Activated CD4-positive, alpha-beta memory T cell treated with anti-CD3 and anti-CD28 coated beads, Interleukin-2, amount 10 ng/mL, durations not matched to agents 7 days and 5 days (primary cell): ENCODE results near the gene ACAN. TPM values are rescaled to one million over a fixed set of nuclear protein-coding genes. Genes with fewer than 3 reads are reported as not detected.

ENCODE experiments used
- CTCF ChIA-PET: fragments of 350-600 bp; sonication (Branson Sonifier 250); formaldehyde crosslinking; loops from one replicate; lab custom pipeline; 2021; ENCODE audit warnings: antibody characterized with exemption, inconsistent platforms; lab: Charles Lee
- POLR2A ChIA-PET: fragments of 350-600 bp; sonication (Branson Sonifier 250); formaldehyde crosslinking; loops from one replicate; lab custom pipeline; 2021; ENCODE audit warnings: antibody characterized with exemption; lab: Charles Lee
- DNase-seq: peaks from one replicate; pipeline ENCODE4 v3.0.0-alpha.2; 2020
- H3K27ac Mint-ChIP-seq: one replicate; pipeline ENCODE4 v1.8.0; 2021; ENCODE audit warnings: mild to moderate bottlenecking, mixed read lengths
- H3K27me3 Mint-ChIP-seq: one replicate; pipeline ENCODE4 v1.8.0; 2021; ENCODE audit warnings: mixed read lengths
- H3K36me3 Mint-ChIP-seq: one replicate; pipeline ENCODE4 v1.8.0; 2021; ENCODE audit warnings: low read depth, mixed read lengths
- H3K4me1 Mint-ChIP-seq: one replicate; pipeline ENCODE4 v1.8.0; 2021; ENCODE audit warnings: mixed read lengths
- H3K4me3 Mint-ChIP-seq: one replicate; pipeline ENCODE4 v1.8.0; 2021; ENCODE audit warnings: mild to moderate bottlenecking, mixed read lengths
- H3K9me3 Mint-ChIP-seq: one replicate; pipeline ENCODE4 v1.8.0; 2021; ENCODE audit warnings: mixed read lengths
- total RNA-seq, 2 experiments: library from RNA; stranded (reverse); gene quantifications; one replicate each; pipeline ENCODE4 v1.2.3, GENCODE V29; 2021

ACAN gene
- total RNA-seq, 2 experiments from 2014 or later, result not detected

DNA sequence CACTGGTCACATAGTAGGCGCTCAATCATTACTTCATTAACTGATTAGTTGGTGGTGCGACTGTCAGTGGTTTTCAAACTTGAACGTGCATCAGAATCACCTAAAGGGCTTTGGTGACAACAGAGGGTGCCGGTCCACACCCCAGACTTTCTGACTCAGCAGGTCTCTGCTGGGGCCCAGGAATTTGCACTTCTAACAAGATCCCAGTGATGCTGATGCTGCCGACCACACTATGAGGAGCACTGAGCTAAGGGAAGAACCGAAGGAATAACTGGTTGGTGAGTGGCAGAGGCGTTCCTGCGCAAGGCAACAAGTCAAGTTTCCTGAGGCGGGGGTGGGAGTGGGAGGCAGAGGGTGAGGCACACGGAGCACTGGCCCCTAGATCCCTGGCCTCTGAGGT is 73.3 kb downstream of the ACAN start:
- CTCF ChIA-PET, result no interaction called here
- POLR2A ChIA-PET, result no interaction called here
- DNase-seq, result no peak
- no peaks in the 10 kb centered on the region for H3K4me1 Mint-ChIP-seq
- no peak overlapping the region for H3K27ac Mint-ChIP-seq
- H3K36me3 Mint-ChIP-seq, result peaks cover 9% of the 10 kb centered on the region
- H3K27me3 Mint-ChIP-seq, result no peaks in the 10 kb centered on the region
- H3K9me3 Mint-ChIP-seq, result no peaks in the 10 kb centered on the region
- H3K4me3 Mint-ChIP-seq, result no peak overlapping the region

DNA sequence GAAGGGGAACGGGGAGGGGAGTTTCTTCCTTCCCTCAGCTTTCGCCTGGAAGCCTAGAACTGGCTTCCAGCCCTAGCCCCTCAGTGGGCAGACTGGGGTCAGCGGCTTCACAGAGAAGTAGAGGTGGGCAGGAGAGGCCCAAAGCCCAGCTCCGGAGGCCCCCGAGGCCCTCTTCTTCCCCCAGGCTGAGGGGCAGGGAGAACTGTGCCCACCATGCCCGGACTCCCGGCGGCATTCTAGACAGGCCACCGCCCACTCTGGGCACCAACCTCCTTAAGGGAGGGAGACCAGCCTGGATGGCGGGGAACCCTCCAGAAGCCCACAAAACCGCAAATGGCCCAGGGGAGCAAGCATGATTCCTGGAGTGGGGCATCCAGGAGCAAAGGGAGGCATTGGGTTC is 74.2 kb downstream of the ACAN start:
- no peak for DNase-seq
- ChIA-PET CTCF (interaction anchor here (0.8 to 2.4 kb wide), 3 partner anchors 15 to 27 kb away, joined by 3 to 19 read pairs (median 8); no protein-coding TSS in a partner anchor), POLR2A (no interaction called here)
- no peaks in the 10 kb centered on the region for H3K27me3 Mint-ChIP-seq
- no peak overlapping the region for H3K27ac Mint-ChIP-seq
- no peaks in the 10 kb centered on the region for H3K4me1 Mint-ChIP-seq
- H3K4me3 Mint-ChIP-seq, result no peak overlapping the region
- H3K9me3 Mint-ChIP-seq, result no peaks in the 10 kb centered on the region
- H3K36me3 Mint-ChIP-seq, result peaks cover 9% of the 10 kb centered on the region

GRCh38 chr15:88877906-88878305 is 74.7 kb downstream of the ACAN start:
- Mint-ChIP-seq H3K36me3 (peaks cover 9% of the 10 kb centered on the region), H3K27ac (no peak overlapping the region), H3K27me3 (no peaks in the 10 kb centered on the region), H3K4me3 (no peak overlapping the region), H3K9me3 (no peaks in the 10 kb centered on the region), H3K4me1 (no peaks in the 10 kb centered on the region)
- CTCF ChIA-PET, result interaction anchor here (0.8 to 2.4 kb wide), 6 partner anchors 8 to 253 kb away, joined by 3 to 19 read pairs (median 6); no protein-coding TSS in a partner anchor
- no peak for DNase-seq
- POLR2A ChIA-PET, result no interaction called here

DNA sequence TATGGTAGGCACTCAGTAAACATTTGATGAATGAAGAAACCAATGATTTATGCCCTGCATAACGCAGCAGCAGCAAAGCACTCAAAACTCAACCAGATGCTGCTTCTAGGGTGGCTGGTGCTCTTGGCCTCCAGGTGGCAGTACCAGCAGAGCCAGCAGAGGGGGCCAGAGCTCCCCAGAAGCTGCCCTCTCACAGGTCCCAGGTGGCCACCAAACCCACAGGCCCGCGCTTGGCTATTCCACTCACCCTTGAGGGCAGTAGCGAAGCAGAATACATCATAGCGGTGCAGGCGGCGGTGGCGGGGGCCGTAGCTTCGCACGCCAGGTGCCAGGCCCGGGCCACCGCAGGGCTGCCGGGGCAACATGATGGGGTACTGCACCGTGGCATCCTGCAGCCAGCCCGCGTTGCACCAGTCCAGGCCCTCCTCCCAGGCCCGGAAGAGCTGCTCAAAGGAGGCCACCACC is 75.5 kb downstream of the ACAN start:
- POLR2A ChIA-PET, result no interaction called here

DNA sequence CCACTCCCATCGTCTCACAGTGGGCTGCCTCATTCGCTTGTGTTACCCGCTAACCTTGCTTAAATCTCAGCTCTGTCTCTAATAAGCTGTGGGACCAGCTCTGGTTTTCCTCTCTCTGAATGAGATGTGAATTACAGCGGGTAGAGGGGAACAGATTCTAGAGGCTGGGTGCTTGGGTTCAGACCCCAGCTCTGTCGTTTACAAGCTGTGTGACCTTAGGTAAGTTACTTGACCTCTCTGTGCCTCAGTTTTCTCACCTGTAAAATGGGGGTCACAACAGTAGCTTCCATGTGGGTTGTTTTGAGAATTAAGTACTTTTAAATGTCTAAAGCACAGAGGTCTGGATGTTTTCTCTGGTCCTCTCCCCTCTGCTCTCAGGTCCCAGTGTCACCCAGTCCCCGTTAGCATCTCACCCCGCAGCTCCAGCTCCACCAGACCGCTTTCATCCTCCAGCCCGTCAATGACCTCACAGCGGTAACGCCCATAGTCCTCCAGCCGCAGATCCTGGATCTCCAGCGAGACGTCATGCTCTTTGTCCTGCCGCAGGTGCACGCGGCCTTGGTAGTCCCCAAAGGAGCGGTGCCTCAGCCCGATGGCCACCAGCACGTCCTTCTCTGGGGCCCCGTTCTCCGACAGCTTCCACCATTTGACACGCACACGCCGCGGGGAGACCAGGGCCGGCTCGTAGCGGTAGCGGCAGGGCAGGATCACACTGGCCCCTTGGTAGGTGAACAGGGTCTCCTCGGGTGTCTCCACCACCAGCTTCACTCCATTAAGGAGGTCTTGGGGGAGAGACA is 77.9 kb downstream of the ACAN start:
- H3K4me3 Mint-ChIP-seq, result no peak overlapping the region
- H3K4me1 Mint-ChIP-seq, result no peaks in the 10 kb centered on the region
- DNase-seq, result no peak
- no peaks in the 10 kb centered on the region for H3K9me3 Mint-ChIP-seq
- peaks cover 18% of the 10 kb centered on the region for H3K36me3 Mint-ChIP-seq
- ChIA-PET POLR2A (no interaction called here), CTCF (interaction anchor here (0.8 to 1.6 kb wide), 6 partner anchors 9 to 326 kb away, joined by 3 to 6 read pairs (median 4); partner anchors contain the start of gene HAPLN3)
- H3K27me3 Mint-ChIP-seq, result no peaks in the 10 kb centered on the region
- H3K27ac Mint-ChIP-seq, result no peak overlapping the region

More for the DNA sequence above, 75.5 kb downstream of the ACAN start:
- no peaks in the 10 kb centered on the region for H3K9me3 Mint-ChIP-seq
- H3K4me3 Mint-ChIP-seq, result no peak overlapping the region
- H3K27ac Mint-ChIP-seq, result no peak overlapping the region
- H3K4me1 Mint-ChIP-seq, result no peaks in the 10 kb centered on the region
- H3K36me3 Mint-ChIP-seq, result peaks cover 13% of the 10 kb centered on the region
- CTCF ChIA-PET, result interaction anchor here (0.6 to 2.4 kb wide), 12 partner anchors 9 to 375 kb away, joined by 3 to 19 read pairs (median 3); no protein-coding TSS in a partner anchor
- peak; percentile 52 for DNase-seq
- H3K27me3 Mint-ChIP-seq, result no peaks in the 10 kb centered on the region

DNA sequence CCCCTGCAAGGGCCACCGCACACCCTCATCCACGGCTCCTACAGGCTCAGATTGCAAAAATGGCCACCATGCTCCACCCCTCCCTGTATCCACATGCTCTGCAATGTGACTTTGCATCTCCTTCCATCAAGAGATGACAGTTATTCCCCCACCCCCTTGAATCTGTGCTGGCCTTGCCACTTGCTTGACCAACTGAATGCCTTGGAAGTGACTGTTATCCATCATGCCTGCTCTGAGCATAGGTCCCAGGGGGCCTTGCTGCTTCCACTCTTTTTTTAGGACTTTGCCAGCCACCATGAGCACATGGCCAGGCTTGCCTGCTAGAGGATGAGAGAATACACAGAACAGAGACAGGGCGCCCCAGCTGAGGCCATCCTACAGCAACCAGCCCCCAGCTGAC is 78.5 kb downstream of the ACAN start:
- Mint-ChIP-seq H3K27me3 (no peaks in the 10 kb centered on the region), H3K36me3 (peaks cover 22% of the 10 kb centered on the region), H3K4me3 (no peak overlapping the region), H3K27ac (no peak overlapping the region), H3K4me1 (no peaks in the 10 kb centered on the region), H3K9me3 (no peaks in the 10 kb centered on the region)
- no peak for DNase-seq
- ChIA-PET CTCF (interaction anchor here (1.6 kb wide), 1 partner anchor 23 kb away, joined by 3 read pairs; no protein-coding TSS in a partner anchor), POLR2A (no interaction called here)

DNA sequence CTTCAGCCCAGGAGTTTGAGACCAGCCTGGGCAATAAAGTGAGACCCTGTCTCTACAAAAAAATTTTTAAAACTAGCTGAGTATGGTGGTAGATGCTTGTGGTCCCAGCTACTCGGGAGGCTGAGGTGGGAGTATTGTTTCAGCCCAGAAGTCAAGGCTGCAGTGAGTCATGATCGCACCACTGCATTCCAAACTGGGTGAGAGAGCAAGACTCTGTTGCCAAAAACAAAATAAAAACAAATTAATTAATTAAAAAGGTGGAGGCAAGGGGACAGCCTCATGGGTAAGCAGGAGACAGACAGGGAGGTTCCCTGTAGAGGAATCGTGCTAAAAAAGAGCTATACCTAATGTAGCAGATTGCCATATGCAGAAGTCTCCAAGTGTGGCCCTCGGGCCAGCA is 79.5 kb downstream of the ACAN start:
- peaks cover 23% of the 10 kb centered on the region for H3K36me3 Mint-ChIP-seq

DNA sequence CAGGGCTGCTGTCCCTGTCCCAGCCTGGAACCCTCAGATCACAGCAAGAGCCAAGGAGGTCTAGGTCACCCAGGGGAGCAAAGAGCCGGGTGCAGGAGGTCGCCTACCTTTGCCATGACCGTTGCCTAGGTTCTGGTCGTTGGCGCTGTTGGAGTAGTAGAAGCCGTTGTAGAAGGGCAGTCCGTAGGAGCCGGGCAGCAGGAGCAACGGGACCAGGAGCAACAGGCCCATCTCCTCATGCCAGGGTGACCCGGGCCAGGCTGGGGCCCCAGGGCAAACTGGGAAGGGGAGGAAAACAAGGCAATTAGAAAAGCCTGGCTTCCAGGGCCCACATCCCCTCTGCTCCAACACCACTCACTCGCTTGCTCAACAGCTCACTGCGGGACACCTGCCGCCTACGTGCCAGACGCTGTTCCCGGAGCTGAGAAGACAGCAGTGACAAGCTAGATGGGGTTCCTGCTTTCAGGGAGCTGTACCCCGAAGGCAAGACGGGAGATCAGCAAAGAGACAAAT is 83.9 kb downstream of the ACAN start:
- no peaks in the 10 kb centered on the region for H3K27me3 Mint-ChIP-seq
- H3K9me3 Mint-ChIP-seq, result no peaks in the 10 kb centered on the region
- no peak overlapping the region for H3K4me3 Mint-ChIP-seq
- ChIA-PET CTCF (interaction anchor here (0.5 to 1.5 kb wide), 2 partner anchors 263 to 320 kb away, joined by 3 to 4 read pairs; no protein-coding TSS in a partner anchor), POLR2A (no interaction called here)
- no peak for DNase-seq
- H3K4me1 Mint-ChIP-seq, result peaks cover 2% of the 10 kb centered on the region
- H3K36me3 Mint-ChIP-seq, result peaks cover 18% of the 10 kb centered on the region
- H3K27ac Mint-ChIP-seq, result no peak overlapping the region

More for the DNA sequence above, 79.5 kb downstream of the ACAN start:
- Mint-ChIP-seq H3K27me3 (no peaks in the 10 kb centered on the region), H3K4me1 (no peaks in the 10 kb centered on the region), H3K4me3 (no peak overlapping the region), H3K27ac (no peak overlapping the region), H3K9me3 (no peaks in the 10 kb centered on the region)
- ChIA-PET POLR2A (interaction anchor here (1.3 kb wide), 2 partner anchors 10 to 21 kb away, joined by 3 to 4 read pairs; no protein-coding TSS in a partner anchor), CTCF (interaction anchor here (1.8 kb wide), 1 partner anchor 22 kb away, joined by 7 read pairs; no protein-coding TSS in a partner anchor)
- no peak for DNase-seq

DNA sequence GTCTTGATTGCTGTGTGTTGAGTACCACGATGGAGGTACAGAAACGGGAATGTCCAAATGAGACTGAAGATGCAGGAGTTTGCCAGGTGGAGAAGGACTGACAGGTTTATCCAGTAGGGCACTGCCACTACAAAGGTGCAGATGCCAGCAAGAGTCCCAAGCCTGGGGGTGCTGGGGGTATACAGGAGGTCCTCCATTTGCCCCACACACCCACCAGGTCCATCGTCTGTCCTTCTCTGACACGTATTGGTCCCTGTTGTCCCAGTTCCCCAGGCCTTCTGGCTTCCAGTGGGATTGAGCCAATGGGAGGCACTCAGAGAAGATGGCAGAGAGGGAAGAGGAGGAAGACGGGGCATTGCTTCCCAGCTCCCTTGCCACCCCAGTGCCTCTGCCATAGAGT is 85.5 kb downstream of the ACAN start:
- Mint-ChIP-seq H3K4me1 (peaks cover 7% of the 10 kb centered on the region), H3K27ac (no peak overlapping the region), H3K27me3 (no peaks in the 10 kb centered on the region), H3K4me3 (no peak overlapping the region), H3K9me3 (no peaks in the 10 kb centered on the region), H3K36me3 (peaks cover 14% of the 10 kb centered on the region)
- ChIA-PET CTCF (interaction anchor here (1.1 kb wide), 1 partner anchor 169 kb away, joined by 3 read pairs; no protein-coding TSS in a partner anchor), POLR2A (no interaction called here)
- no peak for DNase-seq

GRCh38 chr15:88890495-88890894 is 87.3 kb downstream of the ACAN start:
- H3K4me3 Mint-ChIP-seq, result no peak overlapping the region
- H3K27me3 Mint-ChIP-seq, result no peaks in the 10 kb centered on the region
- ChIA-PET POLR2A (no interaction called here), CTCF (interaction anchor here (0.6 to 7.4 kb wide), 6 partner anchors 14 to 316 kb away, joined by 3 to 73 read pairs (median 3); partner anchors contain the start of gene MFGE8)
- H3K9me3 Mint-ChIP-seq, result no peaks in the 10 kb centered on the region
- H3K36me3 Mint-ChIP-seq, result peaks cover 6% of the 10 kb centered on the region
- H3K27ac Mint-ChIP-seq, result no peak overlapping the region
- H3K4me1 Mint-ChIP-seq, result peaks cover 17% of the 10 kb centered on the region
- no peak for DNase-seq

DNA sequence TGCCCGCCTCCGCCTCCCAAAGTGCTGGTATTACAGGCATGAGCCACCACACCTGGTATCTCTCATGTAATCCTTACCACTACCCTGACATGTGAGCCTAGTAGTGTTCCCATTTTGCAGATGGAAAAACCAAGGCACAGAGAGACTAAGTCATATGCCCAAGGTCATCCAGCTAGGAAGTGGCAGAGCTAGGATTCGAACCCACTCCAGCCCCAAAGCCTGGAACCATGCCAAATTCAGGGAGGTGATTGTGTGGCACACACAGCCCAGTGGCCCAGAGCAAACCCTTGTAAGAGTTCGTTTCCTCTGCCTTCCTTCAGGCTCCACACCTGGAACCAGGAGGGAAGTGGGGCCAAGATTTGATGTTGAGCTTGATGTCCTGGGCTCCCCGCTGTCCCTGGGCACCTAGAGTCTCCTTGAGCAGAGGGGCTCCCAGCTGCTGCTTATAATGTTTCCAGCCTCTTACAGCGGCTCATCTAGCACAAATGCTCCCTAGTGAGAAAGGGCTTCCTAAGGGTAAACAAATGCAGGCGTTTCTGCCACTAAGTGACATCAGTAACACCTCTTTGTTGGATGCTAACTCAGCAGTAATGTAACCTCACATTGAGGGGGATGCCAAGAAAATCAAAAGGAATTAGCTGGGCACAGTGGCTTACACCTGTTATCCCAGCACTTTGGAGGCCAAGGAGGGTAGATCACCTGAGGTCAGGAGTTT is 88.5 kb downstream of the ACAN start:
- no peak overlapping the region for H3K27ac Mint-ChIP-seq

GRCh38 chr15:88894348-88894818 is 91.1 kb downstream of the ACAN start:
- H3K36me3 Mint-ChIP-seq, result no peaks in the 10 kb centered on the region
- POLR2A ChIA-PET, result interaction anchor here (0.8 to 2.3 kb wide), 2 partner anchors 10 to 283 kb away, joined by 3 to 16 read pairs; no protein-coding TSS in a partner anchor
- peak; percentile 88 for DNase-seq
- CTCF ChIA-PET, result interaction anchor here (0.9 to 7.4 kb wide), 6 partner anchors 10 to 283 kb away, joined by 3 to 73 read pairs (median 5); no protein-coding TSS in a partner anchor
- H3K27ac Mint-ChIP-seq, result peak overlapping the region; percentile 49
- H3K9me3 Mint-ChIP-seq, result no peaks in the 10 kb centered on the region
- H3K4me3 Mint-ChIP-seq, result peak overlapping the region; percentile 79
- H3K4me1 Mint-ChIP-seq, result peaks cover 38% of the 10 kb centered on the region
- no peaks in the 10 kb centered on the region for H3K27me3 Mint-ChIP-seq

More for the DNA sequence above, 88.5 kb downstream of the ACAN start:
- CTCF ChIA-PET, result interaction anchor here (1.0 to 7.4 kb wide), 4 partner anchors 13 to 315 kb away, joined by 3 to 73 read pairs (median 6); no protein-coding TSS in a partner anchor
- Mint-ChIP-seq H3K36me3 (peaks cover 2% of the 10 kb centered on the region), H3K4me3 (no peak overlapping the region), H3K27me3 (no peaks in the 10 kb centered on the region), H3K4me1 (peaks cover 26% of the 10 kb centered on the region), H3K9me3 (no peaks in the 10 kb centered on the region)
- DNase-seq, result no peak
- POLR2A ChIA-PET, result interaction anchor here (1.5 kb wide), 1 partner anchor 13 kb away, joined by 6 read pairs; no protein-coding TSS in a partner anchor
